GM21423 (cell line): Measurements from ENCODE around the gene GRM4.
"Not testable (repeated sequence)": the region's sequence is repeated elsewhere in the genome, so short reads cannot be mapped to it uniquely, and the experiment has no call there.

Source experiments
- ATAC-seq: cut with Tn5 transposase; IDR thresholded peaks from one replicate; pipeline ENCODE4 v1.9.1; 2021; ENCODE audit warnings: mild to moderate bottlenecking, moderate library complexity; ENCODE audit not compliant: unreplicated experiment

GRM4 gene

DNA sequence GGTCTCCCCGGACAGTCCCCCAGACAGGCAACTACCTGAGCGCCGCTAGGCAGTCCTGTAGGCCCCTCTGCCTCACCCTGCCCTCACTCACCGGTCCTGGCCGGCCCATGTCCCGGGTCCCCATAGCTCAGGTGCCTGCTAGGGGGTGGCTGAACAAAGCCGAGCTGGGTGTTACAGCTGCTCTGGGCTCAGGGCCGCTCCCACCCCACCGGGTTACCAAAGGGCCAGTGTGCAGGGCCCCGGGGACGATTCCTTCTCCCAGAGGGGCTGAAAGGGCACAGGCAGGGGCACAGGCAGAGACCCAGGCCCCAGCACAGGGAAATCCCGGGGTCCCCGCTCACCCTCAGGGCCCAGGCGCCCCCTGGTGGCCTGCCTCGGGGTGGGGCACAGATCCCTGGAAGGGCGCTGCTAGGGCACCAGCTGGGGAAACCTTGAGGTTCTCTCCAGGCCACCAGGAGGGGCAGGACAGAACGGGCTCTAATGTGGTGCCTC is 118.4 kb downstream of the GRM4 start:
- ATAC-seq: no peak

DNA sequence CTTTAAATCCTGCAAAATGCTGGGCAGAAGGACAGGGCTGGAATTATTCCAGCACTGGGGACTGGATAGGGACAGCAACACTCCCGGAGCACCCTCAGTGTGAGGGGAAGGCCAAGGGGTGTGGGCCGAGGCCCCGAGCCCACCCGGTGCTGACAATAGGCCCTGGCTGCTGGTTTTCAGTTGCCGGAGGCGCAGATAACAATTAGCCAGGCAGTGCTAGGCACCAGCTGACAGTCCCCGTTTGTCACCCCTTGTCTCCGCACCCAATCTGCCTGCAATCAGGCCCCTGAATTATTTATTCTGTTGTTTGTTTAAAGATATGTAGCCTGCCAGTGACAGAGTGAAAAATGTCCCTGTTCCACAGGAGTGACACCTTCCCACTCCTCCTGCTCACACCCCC is 120.0 kb downstream of the GRM4 start:
- ATAC-seq: no peak

DNA sequence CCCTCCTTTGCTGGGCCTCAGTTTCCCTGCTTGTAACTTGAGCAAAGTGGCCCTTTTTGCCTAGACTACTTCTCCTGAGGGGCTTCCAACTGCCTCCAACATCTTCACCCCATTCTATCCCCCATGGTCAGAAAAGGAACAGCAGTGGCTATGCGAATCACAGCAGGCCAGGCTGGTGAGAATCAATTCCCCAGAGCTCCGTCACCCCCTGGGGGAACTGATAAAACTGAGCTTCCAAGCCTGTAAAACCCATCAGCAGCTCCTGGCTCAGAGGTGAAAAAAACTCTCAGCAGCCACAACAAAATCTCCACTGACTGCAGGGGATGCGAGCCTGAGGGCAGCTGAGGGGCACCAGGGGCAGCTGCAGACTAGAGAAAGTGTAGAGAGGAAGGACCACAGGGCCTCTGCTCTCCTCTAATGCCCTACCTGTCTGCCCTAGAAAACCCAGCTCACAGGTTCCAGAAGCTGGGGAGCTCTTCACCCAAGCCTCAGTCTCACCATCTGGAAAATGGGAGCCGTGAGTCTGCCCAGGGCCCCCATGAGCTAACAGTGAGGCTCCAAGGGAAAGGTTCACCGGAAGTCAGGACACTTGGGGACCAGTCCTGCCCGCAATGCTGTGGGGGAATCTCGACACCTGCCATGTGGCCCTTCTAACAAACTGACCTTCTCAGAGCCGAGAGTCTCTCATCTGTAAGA is 120.6 kb downstream of the GRM4 start:
- ATAC-seq: no peak

DNA sequence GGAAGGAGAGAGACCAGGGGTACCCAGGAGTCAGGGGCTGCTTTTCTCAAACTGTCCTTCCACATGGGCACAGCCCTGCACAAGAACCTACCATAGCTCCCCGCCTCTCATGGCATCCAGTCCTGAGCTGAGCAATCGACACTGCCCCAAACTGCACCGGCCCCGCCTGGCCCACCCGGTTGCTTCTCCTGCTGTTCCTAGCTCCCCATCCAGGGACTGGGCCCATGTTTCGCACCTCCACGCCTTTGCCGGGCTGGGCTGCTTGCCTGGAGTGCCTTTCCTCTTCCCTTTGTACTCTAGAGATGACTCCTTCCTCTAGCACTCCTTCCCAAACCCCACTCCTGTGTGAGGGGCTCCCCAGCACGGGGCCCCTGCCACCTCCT is 123.0 kb downstream of the GRM4 start:
- ATAC-seq: no peak

DNA sequence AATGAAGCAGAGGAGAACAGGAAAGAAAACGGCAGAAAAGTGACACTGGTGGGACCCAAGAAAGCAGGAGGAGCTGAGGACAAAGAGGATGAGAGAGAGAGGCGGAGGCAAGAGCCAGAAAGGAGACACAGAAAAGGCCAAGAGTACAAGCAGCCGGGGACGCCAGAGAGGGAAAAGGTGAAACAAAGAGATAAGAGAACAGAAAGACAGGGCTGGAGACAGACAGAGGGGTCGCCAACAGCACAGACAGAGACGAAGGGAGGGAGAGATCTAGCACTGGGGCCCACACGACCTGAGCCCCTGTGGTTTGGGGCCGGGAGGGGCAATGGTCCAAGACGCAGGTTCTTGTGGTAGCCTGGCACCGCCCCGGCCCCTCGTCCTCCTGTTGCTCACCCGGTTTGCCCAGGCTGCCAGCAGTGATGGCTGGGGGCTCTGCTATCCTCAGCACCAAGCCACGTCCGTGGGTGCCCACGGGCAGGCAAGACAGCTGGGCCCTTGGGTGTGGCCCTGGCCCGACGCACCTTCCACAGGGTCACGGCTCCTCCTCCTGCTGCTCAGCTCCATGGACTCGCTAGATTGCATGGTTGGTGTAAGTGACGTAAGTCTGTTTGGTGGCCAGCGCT is 123.5 kb downstream of the GRM4 start:
- no peak for ATAC-seq

DNA sequence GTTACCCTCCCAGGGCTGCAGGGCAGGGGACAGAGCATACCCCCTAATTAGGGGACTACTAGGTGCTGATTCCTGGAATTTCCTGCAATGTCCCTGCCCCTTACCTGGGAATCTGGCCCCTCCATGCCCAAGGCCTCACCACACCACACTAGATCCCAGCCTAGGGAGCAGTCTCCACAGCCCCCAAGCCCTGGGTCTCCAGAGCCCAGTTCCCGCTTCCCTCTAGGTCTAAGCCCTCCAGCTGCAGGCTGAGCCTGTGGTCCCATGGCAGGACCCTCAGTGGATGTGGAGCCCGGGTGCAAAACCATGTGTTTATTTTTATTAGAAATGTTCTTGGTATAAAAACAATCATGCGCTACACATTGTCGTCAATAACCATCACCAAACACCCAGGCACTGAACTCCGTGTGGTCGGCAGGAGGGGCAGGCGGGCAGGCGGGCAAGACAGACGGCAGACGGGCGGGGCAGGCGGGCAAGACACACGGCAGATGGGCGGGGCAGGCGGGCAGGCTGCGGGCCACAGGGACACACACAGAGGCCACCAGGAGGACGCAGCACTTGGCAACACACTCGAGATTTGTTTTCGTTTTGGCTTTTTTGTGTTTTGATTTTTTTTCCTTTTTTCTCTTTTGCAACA is 124.2 kb downstream of the GRM4 start:
- no peak for ATAC-seq

DNA sequence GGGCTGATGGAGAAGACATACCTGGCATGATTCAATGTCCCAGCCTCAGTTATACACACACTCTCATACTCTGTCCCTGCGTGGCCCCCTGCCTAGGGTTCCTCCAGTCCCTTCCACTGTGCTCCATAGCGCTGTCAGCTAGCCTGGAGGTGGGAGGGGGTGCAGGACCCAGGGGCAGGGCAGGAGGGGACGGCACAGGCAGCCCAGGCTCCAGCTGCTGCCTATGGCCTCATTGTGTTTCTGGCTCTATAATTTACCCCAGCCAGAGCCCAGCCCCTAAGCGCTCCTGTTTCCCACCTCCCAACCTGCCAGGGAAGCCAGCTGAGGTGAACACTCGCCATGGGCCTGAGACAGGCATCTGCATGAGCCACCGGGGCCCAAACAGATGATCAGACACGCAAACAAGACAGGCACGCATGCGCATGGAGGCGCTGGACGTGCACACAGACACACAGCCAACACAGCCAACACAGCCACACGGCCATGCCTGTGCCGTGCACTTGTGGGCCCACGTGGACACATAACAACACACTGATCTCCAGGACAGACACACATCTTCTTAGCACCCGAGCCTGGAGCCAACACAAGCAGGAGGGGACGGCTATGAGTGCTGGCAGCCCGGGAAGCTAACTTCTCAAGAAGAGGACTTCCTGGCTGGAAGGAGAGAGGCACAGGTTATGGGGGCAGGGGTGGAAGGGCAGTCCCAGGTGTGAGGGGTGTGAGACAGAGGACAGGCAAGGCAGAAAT is 124.9 kb downstream of the GRM4 start:
- ATAC-seq: no peak

DNA sequence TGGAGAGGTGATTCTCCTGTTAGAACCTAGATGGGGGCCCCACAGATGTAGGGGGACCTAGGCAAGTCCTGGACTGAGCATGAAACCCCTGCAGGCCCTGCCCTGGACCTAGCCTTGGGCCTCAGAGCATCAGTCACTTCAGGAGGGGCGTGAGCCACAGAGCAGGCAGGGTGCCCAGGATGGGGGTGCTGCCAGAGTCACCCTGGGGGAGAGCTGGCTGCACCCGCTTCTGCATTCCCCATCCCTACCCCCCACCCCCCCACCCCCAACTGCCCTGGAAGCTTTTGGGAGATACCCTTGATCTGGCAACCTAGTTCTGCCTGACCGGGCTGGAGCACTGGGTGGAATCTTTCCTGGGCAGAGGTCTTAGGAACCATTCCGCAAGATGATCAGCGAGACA is 125.6 kb downstream of the GRM4 start:
- ATAC-seq: no peak

DNA sequence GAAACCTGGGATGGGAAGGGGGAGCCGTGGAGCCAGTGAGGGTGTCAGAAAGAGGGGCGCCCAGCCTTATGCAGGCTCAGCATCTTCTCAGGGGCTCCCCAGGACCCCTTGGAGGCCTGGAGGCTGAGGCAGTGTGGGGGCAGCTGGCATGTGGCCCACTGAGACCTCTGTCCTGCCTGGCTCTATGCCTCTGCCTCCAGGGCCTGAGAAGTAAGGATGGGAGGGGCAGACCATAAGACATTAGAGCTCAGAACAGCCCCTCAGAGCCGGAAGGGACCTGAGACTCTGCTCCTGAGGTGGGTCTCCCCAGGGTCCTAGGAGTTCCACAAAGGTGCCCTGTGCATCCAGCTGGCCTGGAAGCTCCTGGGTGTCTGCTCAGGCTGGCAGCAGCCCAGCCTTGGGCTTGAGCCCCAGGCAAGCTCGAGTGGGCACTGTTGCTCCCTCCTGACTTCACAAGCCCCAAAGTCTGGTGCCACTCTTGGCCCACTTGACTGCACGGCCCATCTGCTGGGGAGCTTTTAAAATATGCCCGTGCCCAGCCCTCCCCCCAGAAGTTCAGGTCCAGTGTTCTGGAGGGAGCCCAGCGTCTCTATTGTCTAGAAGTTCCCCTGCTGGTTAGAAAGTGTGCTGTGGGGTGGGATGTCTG is 126.8 kb downstream of the GRM4 start:
- no peak for ATAC-seq

DNA sequence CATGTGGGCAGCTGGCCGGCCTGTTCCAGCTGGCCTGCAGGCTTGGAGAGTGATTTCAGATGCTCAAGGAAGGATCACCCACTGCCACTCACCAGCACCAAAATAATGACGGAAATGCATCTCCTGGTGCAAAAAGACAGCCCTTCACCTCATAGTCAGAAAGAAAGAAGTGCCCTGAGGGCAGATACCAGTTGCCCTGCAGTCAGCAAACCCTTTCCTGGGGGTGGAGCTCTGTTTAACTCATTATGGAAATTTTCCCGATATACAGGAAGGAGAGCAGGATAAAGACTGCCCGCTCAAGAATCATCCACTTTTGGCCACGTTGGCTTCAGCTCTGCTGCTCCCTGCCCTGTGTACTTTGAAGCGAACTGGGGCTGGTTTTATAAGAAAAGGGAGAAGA is 127.9 kb downstream of the GRM4 start:
- no peak for ATAC-seq

DNA sequence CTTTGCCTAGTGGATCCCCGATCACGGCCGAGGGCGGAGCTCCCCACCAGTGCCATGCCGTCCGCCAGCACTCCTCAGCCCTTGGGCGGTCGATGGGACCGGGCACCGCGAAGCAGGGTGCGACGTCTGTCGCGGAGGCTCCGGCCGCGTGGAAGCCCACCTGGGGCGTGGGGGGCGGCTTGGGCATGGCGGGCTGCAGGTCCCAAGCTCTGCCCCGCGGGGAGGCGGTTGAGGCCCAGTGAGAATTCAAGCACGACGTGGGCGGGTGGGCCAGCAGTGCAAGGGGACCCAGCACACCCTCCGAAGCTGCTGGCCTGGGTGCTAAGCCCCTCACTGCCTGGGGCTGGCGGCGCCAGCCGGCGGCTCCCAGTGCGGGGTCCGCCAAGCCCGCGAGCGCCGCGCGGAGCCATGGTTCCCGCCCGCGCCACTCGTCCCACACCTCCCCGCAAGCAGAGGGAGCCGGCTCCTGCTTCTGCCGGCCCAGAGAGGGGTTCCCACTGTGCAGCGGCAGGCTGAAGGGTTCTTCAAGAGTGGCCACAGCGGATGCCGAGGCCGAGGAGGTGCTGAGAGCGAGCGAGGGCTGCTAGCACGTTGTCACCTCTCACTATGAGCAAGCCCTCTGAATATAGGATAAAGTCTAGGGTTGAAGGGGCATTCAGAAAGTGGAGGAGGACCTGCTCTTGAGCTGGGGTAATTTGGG is 128.6 kb downstream of the GRM4 start:
- no peak for ATAC-seq

DNA sequence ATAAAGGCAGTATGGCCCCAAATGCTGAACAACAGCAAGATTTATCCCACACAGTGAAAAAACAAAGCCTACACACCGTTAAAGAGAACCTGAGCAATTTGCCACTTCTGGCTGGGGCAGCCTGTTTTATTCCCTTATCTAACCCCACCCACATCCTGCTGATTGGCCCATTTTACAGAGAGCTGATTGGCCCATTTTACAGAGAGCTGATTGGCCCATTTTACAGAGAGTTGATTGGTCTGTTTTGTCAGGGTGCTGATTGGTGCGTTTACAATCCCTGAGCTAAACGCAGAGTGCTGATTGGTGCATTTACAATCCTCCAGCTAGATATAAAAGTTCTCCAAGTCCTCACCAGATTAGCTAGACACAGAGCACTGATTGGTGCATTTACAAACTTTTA is 129.3 kb downstream of the GRM4 start:
- ATAC-seq: not testable (repeated sequence)

DNA sequence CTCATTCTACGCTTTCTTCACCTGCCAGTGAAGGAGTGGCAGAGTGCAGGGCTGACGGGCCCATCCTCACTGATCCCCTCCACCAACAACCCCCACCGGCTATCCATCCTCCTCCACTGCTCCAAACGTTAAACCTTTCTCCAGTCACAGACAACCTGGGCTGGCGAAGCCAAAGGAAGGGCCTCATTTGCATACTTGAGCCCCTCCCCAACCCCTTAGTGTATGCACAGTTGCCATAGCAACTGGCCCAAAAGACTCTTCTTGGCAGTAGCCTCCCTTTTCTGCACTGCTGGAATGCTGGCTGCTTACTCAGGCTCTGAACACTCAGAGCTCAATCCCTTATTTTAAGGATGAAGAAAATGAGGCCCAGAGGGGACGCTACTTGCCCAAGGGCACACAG is 130.3 kb downstream of the GRM4 start:
- no peak for ATAC-seq

DNA sequence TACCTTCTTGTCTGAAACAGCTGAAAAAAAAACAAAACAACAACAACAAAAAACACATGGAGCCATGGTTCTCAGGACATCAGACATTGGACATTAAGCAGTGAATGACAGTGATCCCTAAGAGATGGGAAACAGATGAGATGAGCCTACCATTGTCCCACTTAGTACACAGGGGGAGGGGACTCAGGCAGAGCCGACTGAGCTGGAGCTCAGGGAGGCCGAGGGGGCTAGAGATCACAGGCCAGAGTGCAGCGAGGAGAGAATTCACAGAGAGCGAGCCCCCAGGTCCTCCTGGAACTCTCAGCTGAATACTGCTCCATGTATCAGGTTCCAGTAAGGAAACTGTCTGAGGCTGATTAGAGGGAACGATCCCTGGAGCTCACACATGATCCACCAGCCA is 134.6 kb downstream of the GRM4 start:
- ATAC-seq: no peak

DNA sequence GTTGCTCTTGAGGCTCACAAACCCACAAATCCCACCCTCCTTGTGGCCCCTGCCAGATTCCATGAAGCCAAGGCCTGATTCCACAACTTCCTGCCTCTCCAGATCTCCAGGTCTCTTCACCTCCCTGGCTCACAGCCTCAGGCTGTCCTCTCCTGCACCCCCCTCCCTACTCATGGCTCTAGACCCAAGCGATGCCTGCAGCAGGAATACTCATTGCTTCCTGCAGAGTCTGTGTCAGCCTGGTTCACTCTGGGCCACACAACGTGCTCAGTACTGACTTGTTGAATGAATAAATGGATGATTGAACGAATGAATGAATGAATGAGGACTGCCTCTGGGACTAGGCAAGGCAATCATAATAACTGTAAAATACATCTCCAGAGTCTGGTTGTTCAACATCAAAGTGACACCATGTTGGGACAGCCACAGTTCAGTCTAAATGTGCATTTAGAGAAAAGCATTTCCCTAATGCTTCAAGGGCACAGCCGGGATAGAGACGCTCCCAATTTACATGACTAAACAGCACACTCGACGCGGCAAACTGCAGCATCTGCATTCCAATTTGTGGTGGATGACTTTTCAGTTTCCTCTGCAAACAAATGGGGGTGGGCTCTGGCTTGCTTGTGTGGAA is 139.9 kb downstream of the GRM4 start:
- no peak for ATAC-seq

DNA sequence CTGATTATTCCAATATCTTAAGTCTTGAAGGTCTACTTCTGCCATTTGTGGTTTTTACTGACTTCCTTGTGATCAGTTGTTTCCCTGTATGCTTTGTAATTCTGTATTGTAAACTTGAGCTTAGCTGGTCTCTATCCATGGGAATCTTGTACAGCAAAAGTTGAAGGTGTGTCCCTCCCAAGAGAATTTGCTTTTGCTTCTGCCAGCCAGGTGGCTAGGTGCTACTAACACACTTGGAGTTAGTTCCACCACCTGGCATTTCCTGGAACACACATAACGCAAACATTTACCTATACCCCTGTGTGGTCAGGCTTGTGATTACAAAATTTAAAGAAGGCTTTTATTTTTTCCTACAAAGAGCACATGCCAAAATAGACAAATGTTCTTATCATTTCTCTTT is 141.2 kb downstream of the GRM4 start:
- no peak for ATAC-seq

DNA sequence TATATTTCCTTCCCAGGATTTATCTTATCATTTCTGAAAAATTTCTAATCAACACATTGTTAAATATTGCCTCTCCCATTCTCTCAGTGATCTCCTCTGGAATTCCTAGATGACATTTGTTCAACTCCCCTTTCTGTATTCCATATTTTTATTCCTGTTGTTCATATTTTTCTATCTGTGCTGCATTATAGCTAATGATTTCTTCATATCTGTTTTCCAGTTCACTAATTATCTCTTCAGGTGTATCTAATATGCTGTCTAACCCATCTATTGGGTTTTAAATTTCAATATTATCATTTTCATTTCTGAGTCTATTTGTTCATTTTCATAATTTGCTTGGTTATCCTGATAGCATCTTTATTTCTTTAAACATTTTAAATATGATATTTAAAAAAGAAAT is 141.9 kb downstream of the GRM4 start:
- ATAC-seq: no peak

DNA sequence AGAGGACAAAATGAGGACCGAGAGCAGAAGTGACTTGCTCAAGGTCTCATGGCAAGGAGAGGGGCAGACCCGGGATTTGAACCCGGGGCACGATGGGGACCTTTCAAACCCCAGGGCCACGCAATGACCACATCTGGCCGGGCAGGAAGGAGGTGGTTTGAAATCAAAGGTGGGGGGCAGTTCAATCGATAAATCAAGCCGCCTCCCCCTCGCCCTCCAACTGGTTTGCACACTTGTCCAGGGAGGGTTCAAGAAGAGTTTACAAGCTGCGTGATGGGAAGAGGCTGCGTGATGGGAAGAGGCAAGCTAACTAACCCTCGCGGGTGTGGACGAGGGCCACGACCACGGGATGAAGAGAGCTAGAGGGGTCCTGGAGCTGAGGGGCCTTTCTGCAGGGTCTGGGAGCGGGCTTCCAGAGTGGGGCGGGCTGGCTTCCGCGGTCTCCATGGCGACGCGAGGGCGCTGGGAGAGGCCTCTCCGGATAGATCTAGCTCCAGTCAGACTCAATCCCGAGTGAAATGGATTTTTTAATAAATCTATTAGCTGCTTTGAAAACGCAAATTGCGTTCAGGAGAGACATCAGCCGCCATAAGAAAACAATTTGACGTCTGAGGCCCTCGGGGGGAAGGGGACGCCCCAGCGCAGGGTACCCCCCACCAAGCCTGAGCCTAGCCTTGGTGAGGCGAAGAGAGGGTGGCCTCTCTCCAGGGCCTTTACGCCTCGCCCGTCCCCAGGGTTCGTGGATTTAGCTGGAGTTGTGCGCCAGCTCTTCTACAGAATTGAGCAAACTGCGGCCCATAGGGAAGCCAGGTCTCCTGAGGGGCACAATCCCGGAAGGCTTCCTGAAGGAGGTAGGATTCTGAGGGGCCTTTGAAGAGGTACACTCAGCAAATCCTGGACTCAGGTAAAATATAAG is 143.9 kb downstream of the GRM4 start:
- ATAC-seq: no peak

DNA sequence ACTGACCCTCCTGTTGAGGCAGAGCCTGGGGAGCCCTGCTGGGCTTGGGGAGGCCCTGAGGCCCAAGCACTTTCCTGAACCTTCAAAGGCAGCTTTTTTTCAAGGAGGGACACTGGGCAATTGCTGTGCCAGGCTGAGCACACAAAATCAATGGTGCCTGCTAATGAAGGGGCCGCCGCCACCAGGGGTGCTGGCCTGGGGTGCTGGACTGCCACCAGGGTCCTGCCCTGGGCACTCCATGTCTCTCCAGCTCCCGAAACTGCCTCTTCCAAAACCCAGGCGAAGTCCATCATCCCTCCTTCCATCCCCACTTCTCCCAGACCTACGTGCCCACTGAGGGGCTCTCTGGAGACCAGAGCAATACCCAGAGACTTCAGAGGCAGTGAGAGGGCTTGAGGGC is 145.6 kb downstream of the GRM4 start:
- ATAC-seq: no peak
